Choroid plexus epithelial cell (primary cell): Measurements from ENCODE around the gene ASPN.

Source experiments
- DNase-seq: peaks from one replicate; pipeline ENCODE4 v3.0.0-alpha.2; 2010; ENCODE audit warnings: low read depth
- H3K4me3 ChIP-seq: 2 replicates; pipeline ENCODE4 v1.5.1; 2011; ENCODE audit warnings: low read depth, mild to moderate bottlenecking, control low read depth, low read length, moderate library complexity
- TF ChIP-seq, protein P1 (sequence below): conservative IDR thresholded peaks from 2 replicates; pipeline ENCODE4 v1.5.1; 2011; ENCODE audit warnings: low read depth, mild to moderate bottlenecking, control low read depth, inconsistent platforms, low read length, moderate library complexity

The ASPN gene

DNA sequence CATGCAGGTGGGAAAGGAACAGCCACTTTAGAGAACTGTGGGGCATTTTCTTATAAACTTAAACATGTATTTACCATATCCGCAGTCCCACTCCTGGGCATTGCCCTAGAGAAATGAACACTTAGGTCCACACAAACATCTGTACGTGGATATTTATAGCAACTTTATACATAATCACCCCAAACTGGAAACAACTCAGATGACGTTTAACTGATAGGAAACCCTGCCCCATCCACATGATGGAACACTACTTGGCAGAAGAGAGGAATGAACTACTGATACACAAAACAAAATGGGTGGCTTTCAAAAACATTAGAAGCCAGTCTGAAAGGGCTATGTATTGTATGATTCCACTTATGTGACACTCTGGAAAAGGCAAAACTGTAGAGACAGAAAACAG lies 31.0 kb upstream of the ASPN start:
- TF ChIP-seq, protein P1, sequence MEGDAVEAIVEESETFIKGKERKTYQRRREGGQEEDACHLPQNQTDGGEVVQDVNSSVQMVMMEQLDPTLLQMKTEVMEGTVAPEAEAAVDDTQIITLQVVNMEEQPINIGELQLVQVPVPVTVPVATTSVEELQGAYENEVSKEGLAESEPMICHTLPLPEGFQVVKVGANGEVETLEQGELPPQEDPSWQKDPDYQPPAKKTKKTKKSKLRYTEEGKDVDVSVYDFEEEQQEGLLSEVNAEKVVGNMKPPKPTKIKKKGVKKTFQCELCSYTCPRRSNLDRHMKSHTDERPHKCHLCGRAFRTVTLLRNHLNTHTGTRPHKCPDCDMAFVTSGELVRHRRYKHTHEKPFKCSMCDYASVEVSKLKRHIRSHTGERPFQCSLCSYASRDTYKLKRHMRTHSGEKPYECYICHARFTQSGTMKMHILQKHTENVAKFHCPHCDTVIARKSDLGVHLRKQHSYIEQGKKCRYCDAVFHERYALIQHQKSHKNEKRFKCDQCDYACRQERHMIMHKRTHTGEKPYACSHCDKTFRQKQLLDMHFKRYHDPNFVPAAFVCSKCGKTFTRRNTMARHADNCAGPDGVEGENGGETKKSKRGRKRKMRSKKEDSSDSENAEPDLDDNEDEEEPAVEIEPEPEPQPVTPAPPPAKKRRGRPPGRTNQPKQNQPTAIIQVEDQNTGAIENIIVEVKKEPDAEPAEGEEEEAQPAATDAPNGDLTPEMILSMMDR, result no peak
- DNase-seq, result no peak
- no peak overlapping the region for H3K4me3 ChIP-seq

DNA sequence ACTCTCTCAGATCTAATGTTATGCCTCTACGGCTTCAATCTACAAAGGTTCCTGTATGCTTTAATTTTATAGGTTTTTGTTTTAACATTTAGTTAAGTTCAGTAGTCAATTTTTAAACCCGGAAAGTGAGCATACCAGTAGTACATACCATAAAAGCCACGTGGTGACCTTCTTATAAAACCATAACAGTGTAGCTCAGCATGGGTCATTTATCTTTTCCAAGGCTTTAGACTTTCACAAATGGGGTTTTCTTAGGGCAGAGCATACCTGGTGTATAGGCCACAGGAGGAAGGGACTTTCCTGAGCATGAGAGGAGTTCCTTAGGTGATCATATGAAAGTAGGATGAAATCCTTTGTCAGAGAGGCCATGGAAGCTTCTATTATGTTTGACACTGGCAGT lies 30.3 kb upstream of the ASPN start:
- peak; percentile 77 for DNase-seq
- no peak overlapping the region for H3K4me3 ChIP-seq
- TF ChIP-seq, protein P1, result no peak

DNA sequence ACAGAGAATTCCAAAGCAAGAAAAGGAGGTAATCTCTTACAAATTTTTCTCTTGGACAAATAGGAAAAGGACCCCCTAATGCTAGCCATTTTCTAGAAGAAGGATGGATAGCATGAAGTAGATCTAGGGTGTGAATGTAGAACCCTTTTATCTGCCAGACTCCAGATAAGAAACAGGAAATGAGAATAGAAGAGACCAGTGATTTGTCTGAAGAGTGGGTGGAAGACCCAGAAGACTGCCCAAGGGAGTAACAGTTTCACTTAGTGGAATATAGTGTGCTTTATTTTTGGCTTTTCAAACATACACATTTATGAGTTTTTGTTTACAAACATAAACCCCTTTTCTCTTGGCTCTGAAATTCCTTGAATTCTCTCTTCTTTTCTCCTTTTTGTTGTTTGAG lies 28.4 kb upstream of the ASPN start:
- H3K4me3 ChIP-seq, result no peak overlapping the region
- TF ChIP-seq, protein P1, result no peak
- DNase-seq, result no peak

DNA sequence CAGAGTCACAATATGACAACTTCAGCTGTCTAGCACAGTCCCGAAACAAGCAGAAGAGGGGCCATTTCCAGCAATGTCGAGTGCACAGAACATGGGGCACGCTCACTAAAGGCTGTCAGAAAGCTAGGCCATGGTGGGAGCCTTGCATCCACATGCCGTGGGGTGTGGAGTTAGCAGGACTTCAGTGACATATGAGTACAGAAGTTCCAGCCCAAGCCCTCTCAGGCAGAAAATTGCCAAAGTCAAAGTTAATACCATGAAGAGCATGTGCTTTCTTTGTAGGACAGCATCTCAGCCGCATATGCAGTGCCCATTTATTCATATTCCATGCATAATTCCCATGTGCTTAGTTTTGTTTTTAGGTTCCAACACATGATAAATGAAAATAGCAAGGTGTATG lies 26.7 kb upstream of the ASPN start:
- H3K4me3 ChIP-seq, result no peak overlapping the region
- TF ChIP-seq, protein P1, result no peak
- no peak for DNase-seq

DNA sequence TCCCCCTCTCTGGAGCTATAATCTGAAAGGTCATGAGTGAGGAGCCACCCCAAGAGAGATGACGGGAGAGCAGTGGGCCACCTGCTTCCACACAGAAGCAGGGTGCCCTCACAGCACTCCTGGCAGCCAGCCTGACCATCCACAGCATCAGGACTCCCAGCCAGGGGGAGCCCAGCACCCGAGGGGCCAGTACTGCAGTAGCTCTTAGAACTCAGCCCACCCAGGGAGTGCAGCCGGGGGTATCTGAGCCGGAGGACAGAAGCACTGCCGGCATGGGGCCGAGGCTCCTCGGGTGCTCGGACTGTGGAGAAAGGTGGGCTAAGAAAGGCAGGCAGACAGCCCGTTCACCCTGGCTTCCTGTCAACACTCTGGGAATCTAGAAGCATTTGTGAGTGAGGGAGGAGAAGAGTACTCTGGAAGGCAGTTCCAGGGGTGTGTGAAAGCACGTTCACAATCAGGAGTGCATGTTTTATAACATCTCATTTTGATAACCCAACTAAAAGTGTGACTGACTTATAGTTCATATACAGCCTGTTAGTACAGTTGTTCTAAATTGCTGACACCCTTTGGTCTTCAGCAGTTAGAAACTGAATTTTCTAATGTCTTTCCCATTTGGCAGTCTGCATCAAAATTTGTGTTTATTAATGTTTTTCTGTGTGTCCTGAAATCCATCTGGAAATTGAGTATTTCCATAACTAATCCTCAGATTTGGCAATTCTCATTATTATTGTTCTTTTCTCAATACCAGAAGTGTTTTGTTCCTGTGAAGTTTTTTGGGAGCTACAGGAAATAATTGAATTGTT lies 25.9 kb upstream of the ASPN start:
- H3K4me3 ChIP-seq, result no peak overlapping the region
- TF ChIP-seq, protein P1, result peak; percentile 48
- peak; percentile 28 for DNase-seq

DNA sequence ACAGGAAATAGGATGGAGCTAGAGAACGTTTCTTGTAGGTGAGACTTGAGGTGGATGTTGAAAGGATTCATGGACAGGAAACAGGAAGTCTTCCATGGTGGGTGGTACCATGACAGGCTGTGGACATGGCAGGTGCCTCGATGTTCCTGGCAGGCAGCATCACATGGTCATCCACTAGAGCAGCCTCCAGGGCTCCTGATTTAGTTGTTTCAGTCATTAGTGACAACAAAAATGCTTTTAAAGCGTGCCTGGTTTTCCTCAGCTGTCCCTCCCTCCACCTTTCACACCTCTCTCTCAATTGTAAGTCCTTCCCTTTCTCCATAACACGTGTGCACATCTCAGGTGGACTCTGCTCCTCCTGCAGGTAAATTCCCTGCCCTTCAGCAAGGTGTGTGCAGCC lies 25.2 kb upstream of the ASPN start:
- TF ChIP-seq, protein P1, result no peak

DNA sequence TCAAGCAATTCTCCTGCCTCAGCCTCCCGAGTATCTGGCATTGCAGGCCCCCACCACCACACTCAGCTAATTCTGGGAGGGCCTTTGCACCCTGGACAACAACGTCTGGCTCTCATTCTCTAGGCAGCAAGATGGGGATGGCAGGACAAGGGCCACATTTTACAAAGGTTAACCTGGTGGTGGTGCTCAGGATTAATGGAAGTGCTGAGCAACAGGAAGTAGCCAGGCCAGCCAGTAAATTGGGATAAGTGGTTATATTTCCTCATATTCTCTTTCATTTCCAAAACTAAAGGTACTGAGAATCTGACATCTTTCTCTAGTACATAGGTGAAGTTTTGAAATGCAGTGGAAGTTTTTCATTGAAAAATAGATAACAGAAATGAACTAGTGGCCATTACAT lies 24.7 kb upstream of the ASPN start:
- TF ChIP-seq, protein P1, result no peak
- no peak for DNase-seq
- no peak overlapping the region for H3K4me3 ChIP-seq

More for the DNA sequence above, 25.2 kb upstream of the ASPN start:
- no peak overlapping the region for H3K4me3 ChIP-seq
- DNase-seq, result no peak
